ENCODE measurements around the gene KMT2C. TPM values are rescaled to one million over a fixed set of nuclear protein-coding genes. Genes with fewer than 3 reads are reported as not detected.
"Not testable (repeated sequence)": the region's sequence is repeated elsewhere in the genome, so short reads cannot be mapped to it uniquely, and the experiment has no call there.

The KMT2C gene
- total RNA-seq, 1 donor from 2014 or later: 71.8 TPM

- H3K27me3 Mint-ChIP-seq (ENCODE audit: unreplicated experiment): no peaks in the 10 kb centered on the region
- H3K4me1 Mint-ChIP-seq (ENCODE audit: unreplicated experiment): peaks cover 36% of the 10 kb centered on the region
- no peak overlapping the region for H3K4me3 Mint-ChIP-seq (ENCODE audit: unreplicated experiment)
- TF ChIP-seq CTCF (IDR thresholded peaks at IDR 0.05): no peak
- no peak overlapping the region for H3K27ac Mint-ChIP-seq (ENCODE audit: unreplicated experiment)
- H3K36me3 Mint-ChIP-seq (ENCODE audit: unreplicated experiment): peaks cover 5% of the 10 kb centered on the region
- peak; percentile 48 for DNase-seq (ENCODE audit: extremely low spot score, unreplicated experiment)
- H3K9me3 Mint-ChIP-seq (ENCODE audit: unreplicated experiment): peaks cover 4% of the 10 kb centered on the region
These were observed 11.3 kb downstream of the KMT2C start for GRCh38 chr7:152424348-152425108.

- no peaks in the 10 kb centered on the region for H3K27me3 Mint-ChIP-seq (ENCODE audit: unreplicated experiment)
- no peak overlapping the region for H3K27ac Mint-ChIP-seq (ENCODE audit: unreplicated experiment)
- peaks cover 31% of the 10 kb centered on the region for H3K4me1 Mint-ChIP-seq (ENCODE audit: unreplicated experiment)
- peaks cover 5% of the 10 kb centered on the region for H3K36me3 Mint-ChIP-seq (ENCODE audit: unreplicated experiment)
- H3K4me3 Mint-ChIP-seq (ENCODE audit: unreplicated experiment): no peak overlapping the region
- peaks cover 4% of the 10 kb centered on the region for H3K9me3 Mint-ChIP-seq (ENCODE audit: unreplicated experiment)
- no peak for DNase-seq (ENCODE audit: extremely low spot score, unreplicated experiment)
- no peak for TF ChIP-seq CTCF (IDR thresholded peaks at IDR 0.05)
These were observed 11.8 kb downstream of the KMT2C start for GRCh38 chr7:152423991-152424347.

GRCh38 chr7:152423171-152423570, 12.6 kb downstream of the KMT2C start:
- H3K4me1 Mint-ChIP-seq (ENCODE audit: unreplicated experiment): peaks cover 26% of the 10 kb centered on the region
- H3K4me3 Mint-ChIP-seq (ENCODE audit: unreplicated experiment); H3K9me3 Mint-ChIP-seq (ENCODE audit: unreplicated experiment); H3K27ac Mint-ChIP-seq (ENCODE audit: unreplicated experiment); H3K27me3 Mint-ChIP-seq (ENCODE audit: unreplicated experiment); DNase-seq (ENCODE audit: extremely low spot score, unreplicated experiment); H3K36me3 Mint-ChIP-seq (ENCODE audit: unreplicated experiment): not testable (repeated sequence)

GRCh38 chr7:152420950-152421349, 14.9 kb downstream of the KMT2C start:
- not testable (repeated sequence) for DNase-seq (ENCODE audit: extremely low spot score, unreplicated experiment); H3K27me3 Mint-ChIP-seq (ENCODE audit: unreplicated experiment); H3K27ac Mint-ChIP-seq (ENCODE audit: unreplicated experiment); H3K36me3 Mint-ChIP-seq (ENCODE audit: unreplicated experiment); H3K9me3 Mint-ChIP-seq (ENCODE audit: unreplicated experiment); H3K4me3 Mint-ChIP-seq (ENCODE audit: unreplicated experiment)
- peaks cover 17% of the 10 kb centered on the region for H3K4me1 Mint-ChIP-seq (ENCODE audit: unreplicated experiment)

- no peak overlapping the region for H3K27ac Mint-ChIP-seq (ENCODE audit: unreplicated experiment)
- TF ChIP-seq CTCF (IDR thresholded peaks at IDR 0.05): no peak
- H3K4me1 Mint-ChIP-seq (ENCODE audit: unreplicated experiment): peaks cover 8% of the 10 kb centered on the region
- H3K4me3 Mint-ChIP-seq (ENCODE audit: unreplicated experiment): no peak overlapping the region
- DNase-seq (ENCODE audit: extremely low spot score, unreplicated experiment): no peak
- H3K36me3 Mint-ChIP-seq (ENCODE audit: unreplicated experiment): peaks cover 5% of the 10 kb centered on the region
- peaks cover 4% of the 10 kb centered on the region for H3K9me3 Mint-ChIP-seq (ENCODE audit: unreplicated experiment)
- no peaks in the 10 kb centered on the region for H3K27me3 Mint-ChIP-seq (ENCODE audit: unreplicated experiment)
These were observed 16.1 kb downstream of the KMT2C start for GRCh38 chr7:152419473-152420429.

- Mint-ChIP-seq H3K9me3 (ENCODE audit: unreplicated experiment) (no peaks in the 10 kb centered on the region), H3K27ac (ENCODE audit: unreplicated experiment) (no peak overlapping the region), H3K4me1 (ENCODE audit: unreplicated experiment) (peaks cover 14% of the 10 kb centered on the region), H3K36me3 (ENCODE audit: unreplicated experiment) (no peaks in the 10 kb centered on the region), H3K27me3 (ENCODE audit: unreplicated experiment) (no peaks in the 10 kb centered on the region), H3K4me3 (ENCODE audit: unreplicated experiment) (no peak overlapping the region)
- no peak for TF ChIP-seq CTCF (IDR thresholded peaks at IDR 0.05)
- DNase-seq (ENCODE audit: extremely low spot score, unreplicated experiment): no peak
These were observed 21.0 kb downstream of the KMT2C start for GRCh38 chr7:152414779-152415178.
